HUDEP-2 (cell line): ENCODE measurements around the gene BICD1.

Source experiments
- DNase-seq, 76 experiments: peaks; one replicate each; lab custom pipeline; 2025; ENCODE audit not compliant: unreplicated experiment in 76 of 76; lab: John Stamatoyannopoulos, UW

Gene BICD1

GRCh38 chr12:32395026-32395425 lies 288.4 kb downstream of the BICD1 start:
- no peak for DNase-seq

- DNase-seq = no peak
These were observed 291.0 kb downstream of the BICD1 start for GRCh38 chr12:32397696-32398095.

- peak in 23 of 76 experiments; percentile 2 to 36 (median 19) for DNase-seq
These were observed 291.5 kb downstream of the BICD1 start for GRCh38 chr12:32398181-32398580.

DNA sequence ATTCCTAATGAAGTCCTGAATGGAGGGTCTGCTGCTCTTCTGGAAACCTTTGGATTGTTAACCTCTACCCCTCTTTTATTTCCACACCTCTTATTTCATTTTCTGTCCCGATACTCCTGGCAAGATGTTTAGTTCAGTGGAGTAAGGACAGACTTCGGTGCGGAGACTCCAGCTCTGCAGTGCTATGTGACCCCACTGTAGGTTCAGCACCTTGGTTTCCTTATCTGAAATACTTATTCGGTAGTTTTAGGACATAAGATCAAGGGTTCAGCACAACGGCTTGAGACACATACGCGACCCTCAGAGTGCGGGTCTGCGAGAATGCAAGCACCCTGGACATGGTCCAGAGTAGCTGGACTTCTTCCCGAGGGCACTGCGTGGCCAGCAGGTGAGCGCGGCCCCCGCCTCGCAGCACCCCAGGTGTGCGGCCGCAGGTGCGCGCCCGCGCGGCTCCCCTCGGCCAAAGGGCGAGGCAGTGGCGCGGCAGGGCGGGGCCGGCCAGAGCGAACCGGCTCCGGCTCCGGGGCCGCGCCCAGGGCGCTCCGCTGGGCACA lies 292.2 kb downstream of the BICD1 start:
- DNase-seq = peak in 1 of 76 experiments; percentile 5

DNA sequence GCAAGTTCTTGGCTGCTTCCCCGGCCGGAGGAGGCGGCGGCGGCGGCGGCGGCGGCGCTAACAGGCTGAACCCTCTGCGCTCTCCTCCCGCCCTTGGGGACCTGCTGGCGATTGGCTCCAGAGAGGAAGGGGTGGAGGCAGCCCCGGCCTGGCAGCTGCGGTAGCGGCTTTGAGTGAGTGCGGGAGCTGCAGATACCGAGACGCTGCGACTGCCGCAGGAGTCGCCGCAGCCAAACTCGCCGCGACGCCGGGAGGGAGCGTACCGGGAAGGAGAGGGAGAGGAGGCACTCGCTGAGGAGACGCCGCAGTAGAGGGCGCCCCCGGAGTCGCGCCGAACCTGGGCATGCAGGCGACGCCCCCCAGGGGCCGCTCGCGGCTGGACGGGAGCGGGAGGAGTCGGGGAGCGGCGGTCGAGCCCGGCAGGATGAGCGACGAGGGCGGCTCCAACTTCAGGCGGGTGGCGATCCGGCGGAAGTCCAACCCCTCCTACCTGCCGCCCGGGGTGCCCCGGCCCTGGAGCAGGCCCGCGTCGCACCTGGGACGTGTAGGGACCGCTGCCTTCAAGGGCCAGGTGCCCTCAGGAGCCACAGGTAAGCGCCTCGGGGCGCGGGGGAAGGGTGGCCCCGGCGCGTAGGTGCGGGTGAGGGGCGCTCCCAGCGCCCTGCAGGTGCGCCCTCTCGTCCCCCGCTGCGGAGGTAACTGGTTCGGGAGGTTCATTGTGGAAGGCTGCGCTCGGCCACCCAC lies 292.9 kb downstream of the BICD1 start, which contains the start of gene FGD4:
Gene FGD4, plus strand, starts transcription at position 189 of the 744 bp plus-strand sequence.
- peak in 74 of 76 experiments; percentile 43 to 89 (median 80) for DNase-seq

GRCh38 chr12:32400114-32400672 lies 293.5 kb downstream of the BICD1 start:
- peak in 1 of 76 experiments; percentile 8 for DNase-seq

- no peak for DNase-seq
These were observed 294.2 kb downstream of the BICD1 start for GRCh38 chr12:32400866-32401265.

DNA sequence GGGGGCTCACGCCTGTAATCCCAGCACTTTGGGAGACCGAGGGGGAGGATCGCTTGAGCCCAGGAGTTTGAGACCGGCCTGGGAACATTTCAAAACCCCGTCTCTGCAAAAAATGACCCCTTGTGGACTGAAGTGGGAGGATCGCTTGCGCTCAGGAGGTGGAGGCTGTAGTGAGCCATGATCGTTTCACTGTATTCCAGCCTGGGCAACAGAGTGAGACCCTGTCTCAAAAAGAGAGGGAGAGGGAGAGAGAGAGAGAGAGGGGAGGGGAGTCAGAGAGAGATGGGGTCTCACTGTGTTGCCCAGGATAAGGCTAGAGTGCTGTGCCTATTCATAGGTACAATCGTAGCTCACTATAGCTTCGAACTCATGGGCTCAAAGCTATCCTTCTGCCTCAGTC lies 295.5 kb downstream of the BICD1 start:
- DNase-seq = no peak

- DNase-seq = no peak
These were observed 296.3 kb downstream of the BICD1 start for GRCh38 chr12:32402946-32403345.

DNA sequence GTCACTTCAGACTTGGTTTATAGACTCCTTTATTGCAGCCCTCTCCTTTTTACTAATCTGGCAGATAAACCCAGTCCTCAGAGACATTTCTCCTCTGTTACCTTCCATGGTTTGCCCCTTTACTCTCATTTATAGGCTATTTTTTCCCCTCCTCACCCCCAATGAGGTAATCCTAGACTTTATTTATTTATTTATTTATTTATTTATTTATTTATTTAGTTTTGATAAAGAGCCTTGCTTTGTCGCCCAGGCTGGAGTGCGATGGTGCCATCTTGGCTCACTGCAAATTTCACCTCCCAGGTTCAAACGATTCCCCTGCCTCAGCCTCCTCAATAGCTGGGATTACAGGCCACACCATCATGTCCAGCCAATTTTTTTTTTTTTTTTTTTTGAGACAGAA lies 301.1 kb downstream of the BICD1 start:
- DNase-seq = no peak

- no peak for DNase-seq
These were observed 306.8 kb downstream of the BICD1 start for GRCh38 chr12:32413412-32413811.

DNA sequence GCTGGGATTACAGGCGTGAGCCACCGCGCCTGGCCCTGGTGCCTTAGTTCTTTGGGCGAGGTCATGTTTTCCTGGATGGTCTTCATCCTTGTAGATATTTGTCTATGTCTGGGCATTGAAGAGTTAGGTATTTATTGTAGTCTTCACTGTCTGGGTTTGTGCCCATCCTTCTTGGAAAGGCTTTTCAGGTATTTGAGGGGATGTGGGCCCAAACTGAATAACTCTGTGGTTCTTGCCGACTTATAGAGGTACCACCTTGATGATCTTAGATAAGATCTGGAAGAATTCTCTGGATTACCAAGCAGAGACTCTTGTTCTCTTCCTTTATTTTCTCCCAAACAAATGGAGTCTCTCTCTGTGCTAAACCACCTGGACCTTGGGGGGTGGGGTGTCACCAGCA lies 311.6 kb downstream of the BICD1 start:
- DNase-seq = no peak

DNA sequence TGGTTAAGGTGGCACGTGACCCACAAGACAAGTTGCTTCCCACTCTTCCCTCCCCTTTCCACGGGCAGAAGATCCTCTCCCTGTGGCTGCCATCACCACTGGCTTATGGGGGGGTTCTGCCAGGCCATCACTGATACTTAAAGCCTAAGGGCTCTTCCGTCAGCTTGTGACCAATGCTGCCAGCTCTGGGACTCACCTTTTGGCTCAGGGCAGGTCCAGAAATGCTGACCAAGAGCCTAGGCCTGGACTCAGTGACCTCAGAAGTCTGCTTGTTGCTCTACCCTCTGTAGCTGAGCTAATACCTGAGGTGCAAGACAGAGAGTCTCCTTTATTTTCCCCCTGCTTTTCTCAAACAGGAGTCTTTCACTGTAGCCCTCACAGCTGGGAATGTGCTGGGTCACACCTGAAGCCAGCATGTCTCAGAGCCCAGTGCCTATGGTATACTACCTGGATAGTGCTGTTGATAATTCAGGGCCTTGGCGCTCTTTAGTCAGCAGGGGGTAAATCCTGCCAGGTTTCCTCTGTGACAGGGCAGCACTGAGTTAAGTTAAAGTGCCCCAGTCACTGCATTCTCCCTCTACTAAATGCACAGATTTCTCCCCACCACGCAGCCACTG lies 312.4 kb downstream of the BICD1 start:
- DNase-seq = no peak

- DNase-seq = peak in 41 of 76 experiments; percentile 3 to 66 (median 20)
These were observed 312.9 kb downstream of the BICD1 start for GRCh38 chr12:32419520-32419960.

DNA sequence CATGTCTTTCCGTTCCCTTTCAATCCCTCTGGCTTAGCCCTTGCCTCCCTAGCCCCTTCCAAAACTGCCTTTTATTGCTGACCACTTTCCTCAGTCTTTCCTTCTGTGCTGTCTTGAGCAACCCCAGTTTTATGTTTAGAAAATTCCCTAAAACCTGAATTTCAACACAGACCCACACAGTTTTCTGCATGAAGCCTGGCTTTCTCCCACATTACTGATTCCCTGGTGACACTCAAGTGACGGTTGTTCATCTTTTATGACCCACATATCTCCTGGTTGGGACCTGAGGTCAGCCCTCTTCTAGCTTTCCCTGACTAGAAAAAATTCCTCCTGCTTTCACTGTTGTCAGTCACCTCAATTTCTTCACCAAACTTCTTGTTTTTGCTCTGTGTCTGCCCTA lies 313.7 kb downstream of the BICD1 start:
- no peak for DNase-seq

DNA sequence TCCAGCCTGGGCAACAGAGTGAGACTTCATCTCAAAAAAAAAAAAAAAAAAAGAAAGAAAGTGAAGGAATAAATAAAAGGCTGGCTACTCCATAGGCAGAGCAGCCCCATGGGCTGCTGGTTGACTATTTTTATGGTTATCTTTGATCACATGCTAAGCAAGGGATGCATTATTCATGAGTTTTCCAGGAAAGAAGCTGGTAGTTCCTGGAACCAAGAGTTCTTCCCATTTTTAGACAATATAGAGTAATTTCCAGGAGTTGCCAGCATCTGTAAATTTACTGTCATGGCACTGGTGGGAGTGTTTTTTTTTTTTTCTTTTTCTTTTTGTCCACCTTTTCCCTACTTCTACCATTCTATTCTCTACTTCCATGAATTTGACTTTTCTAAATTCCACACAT lies 316.9 kb downstream of the BICD1 start:
- DNase-seq = peak in 1 of 76 experiments; percentile 33

- DNase-seq = no peak
These were observed 324.4 kb downstream of the BICD1 start for GRCh38 chr12:32431025-32431424.
